Liver (tissue), 3 donors: ENCODE results near the gene AKR1A1.

ENCODE experiments used
- FOXA1 ChIP-seq: IDR thresholded peaks from 2 replicates; pipeline ENCODE4 v1.6.1; 2016; ENCODE audit warnings: antibody characterized with exemption
- GABPA ChIP-seq, 2 donors: IDR thresholded peaks in 1 of 2; conservative IDR thresholded peaks in 1 of 2; 2 replicates each; pipeline ENCODE4 v1.6.1; 2016; ENCODE audit warnings: antibody characterized with exemption in 2 of 2, mild to moderate bottlenecking in 1 of 2, moderate library complexity in 1 of 2
- HNF4G ChIP-seq: IDR thresholded peaks from 2 replicates; pipeline ENCODE4 v1.6.1; 2016; ENCODE audit warnings: antibody characterized with exemption
- NR2F2 ChIP-seq: IDR thresholded peaks from 2 replicates; pipeline ENCODE4 v1.6.1; 2016; ENCODE audit warnings: antibody characterized with exemption
- RAD21 ChIP-seq, 2 donors: IDR thresholded peaks; 2 replicates each; pipeline ENCODE4 v1.6.1; 2016; ENCODE audit warnings: antibody characterized with exemption in 2 of 2, mild to moderate bottlenecking in 2 of 2
- SP1 ChIP-seq: IDR thresholded peaks from 2 replicates; pipeline ENCODE4 v1.6.1; 2018; ENCODE audit warnings: antibody characterized with exemption, mild to moderate bottlenecking
- ZBTB33 ChIP-seq: IDR thresholded peaks from 2 replicates; pipeline ENCODE4 v1.6.1; 2016; ENCODE audit warnings: antibody characterized with exemption
- TF ChIP-seq, protein P1 (sequence below): fragments of 150-350 bp; IDR thresholded peaks from 2 replicates; pipeline ENCODE4 v1.5.1; 2017; ENCODE audit warnings: improper control_type of control experiment, low read depth, low read length; ENCODE audit not compliant: missing input control
- TF ChIP-seq, protein P2 (sequence below): IDR thresholded peaks from 2 replicates; pipeline ENCODE4 v1.6.1; 2016; ENCODE audit warnings: antibody characterized with exemption
- TF ChIP-seq, protein P3 (sequence below): IDR thresholded peaks from 2 replicates; pipeline ENCODE4 v1.6.1; 2016; ENCODE audit warnings: antibody characterized with exemption
- donor health status: healthy.
- donor health status: healthy.

- TF ChIP-seq, protein P1, sequence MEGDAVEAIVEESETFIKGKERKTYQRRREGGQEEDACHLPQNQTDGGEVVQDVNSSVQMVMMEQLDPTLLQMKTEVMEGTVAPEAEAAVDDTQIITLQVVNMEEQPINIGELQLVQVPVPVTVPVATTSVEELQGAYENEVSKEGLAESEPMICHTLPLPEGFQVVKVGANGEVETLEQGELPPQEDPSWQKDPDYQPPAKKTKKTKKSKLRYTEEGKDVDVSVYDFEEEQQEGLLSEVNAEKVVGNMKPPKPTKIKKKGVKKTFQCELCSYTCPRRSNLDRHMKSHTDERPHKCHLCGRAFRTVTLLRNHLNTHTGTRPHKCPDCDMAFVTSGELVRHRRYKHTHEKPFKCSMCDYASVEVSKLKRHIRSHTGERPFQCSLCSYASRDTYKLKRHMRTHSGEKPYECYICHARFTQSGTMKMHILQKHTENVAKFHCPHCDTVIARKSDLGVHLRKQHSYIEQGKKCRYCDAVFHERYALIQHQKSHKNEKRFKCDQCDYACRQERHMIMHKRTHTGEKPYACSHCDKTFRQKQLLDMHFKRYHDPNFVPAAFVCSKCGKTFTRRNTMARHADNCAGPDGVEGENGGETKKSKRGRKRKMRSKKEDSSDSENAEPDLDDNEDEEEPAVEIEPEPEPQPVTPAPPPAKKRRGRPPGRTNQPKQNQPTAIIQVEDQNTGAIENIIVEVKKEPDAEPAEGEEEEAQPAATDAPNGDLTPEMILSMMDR: no peak
- TF ChIP-seq SP1 (no peak), RAD21 (IDR thresholded peaks at IDR 0.05) (no peak), GABPA (IDR thresholded peaks at IDR 0.05 in 1 of 2, conservative IDR thresholded peaks at IDR 0.05 in 1 of 2) (no peak), HNF4G (no peak), NR2F2 (no peak), FOXA1 (no peak), ZBTB33 (no peak)
- TF ChIP-seq, protein P2, sequence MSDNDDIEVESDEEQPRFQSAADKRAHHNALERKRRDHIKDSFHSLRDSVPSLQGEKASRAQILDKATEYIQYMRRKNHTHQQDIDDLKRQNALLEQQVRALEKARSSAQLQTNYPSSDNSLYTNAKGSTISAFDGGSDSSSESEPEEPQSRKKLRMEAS: no peak
- TF ChIP-seq, protein P3, sequence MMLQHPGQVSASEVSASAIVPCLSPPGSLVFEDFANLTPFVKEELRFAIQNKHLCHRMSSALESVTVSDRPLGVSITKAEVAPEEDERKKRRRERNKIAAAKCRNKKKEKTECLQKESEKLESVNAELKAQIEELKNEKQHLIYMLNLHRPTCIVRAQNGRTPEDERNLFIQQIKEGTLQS: no peak
These were observed 1.1 kb downstream of the AKR1A1 start for GRCh38 chr1:45551684-45552083.
